ENCODE data around the gene PREX1. TPM values are rescaled to one million over a fixed set of nuclear protein-coding genes. Genes with fewer than 3 reads are reported as not detected.

PREX1 gene
- total RNA-seq, 1 experiment from 2014 or later, result 41.4 TPM

DNA sequence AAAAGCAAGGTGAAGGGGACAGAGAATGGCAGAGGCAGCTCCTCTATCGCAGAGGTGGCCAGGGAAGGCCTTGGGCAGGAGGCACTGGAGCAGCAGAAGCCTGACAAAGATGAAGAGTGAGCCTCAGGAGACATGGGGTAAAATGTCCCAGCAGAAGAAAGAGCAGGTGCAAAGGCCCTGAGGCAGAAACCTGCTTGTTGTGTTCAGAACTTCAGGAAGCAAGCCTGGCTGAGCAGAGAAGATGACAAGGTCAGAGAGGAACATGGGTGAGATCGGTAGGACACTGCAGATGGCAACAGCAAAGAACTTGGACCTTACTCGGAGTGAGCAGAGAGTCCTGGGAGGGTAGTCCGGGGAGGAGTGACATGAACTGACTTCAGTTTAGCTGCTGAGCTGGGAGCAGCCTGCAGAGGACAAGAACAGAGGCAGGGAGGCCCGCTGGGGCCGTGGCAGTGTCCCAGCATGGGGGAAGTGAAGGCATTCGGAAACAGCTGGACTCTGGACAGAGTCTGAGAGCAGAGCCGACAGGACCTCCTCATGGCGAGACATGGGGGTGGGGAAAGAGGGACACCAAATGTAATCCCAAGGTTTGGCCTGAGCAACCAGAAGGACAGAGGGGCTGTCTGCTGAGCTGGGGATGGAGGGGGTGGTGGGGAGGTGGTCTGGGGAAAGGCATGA is 106.3 kb downstream of the PREX1 start:
- no peak for DNase-seq (ENCODE audit: low read depth)
- in situ Hi-C loops (cut with HindIII; ENCODE audit: low pct_unique_long_range_greater_than_20kb, low sequenced_read_pairs), result no loop called here

DNA sequence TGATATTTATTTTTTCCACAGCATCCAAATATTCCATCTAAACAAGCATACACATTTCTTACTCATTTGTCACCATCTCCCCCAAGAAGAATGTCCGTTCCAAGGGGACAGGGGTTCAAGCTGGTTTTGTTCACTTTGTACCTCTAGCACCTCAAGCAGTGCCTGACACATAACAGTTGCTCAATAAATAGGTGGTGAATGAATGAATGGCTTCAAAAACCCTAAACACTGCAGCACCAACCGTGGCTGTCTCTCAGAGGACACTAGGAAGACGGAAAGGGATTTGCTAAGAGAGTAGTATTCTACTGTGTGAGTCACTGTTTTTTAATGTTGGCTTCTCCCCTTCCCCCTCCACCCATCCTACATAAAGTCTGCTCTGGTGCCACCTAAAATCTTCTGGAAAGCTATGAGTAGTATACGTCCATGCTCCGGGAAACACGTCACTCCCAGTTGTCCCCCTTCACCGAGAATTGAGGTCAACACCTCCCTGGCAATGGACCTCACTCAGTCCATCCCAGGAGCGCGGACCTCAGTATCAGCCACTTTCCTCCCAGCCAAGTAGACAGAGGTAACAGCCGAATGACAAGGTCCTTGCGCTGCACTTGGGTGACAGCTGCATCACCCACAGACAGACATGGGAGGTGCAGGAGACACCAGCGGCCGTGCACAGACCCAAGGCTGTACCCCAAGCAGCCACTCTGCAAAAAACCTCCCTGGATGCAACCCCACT is 107.4 kb downstream of the PREX1 start:
- no peak for DNase-seq (ENCODE audit: low read depth)
- in situ Hi-C loops (cut with HindIII; ENCODE audit: low pct_unique_long_range_greater_than_20kb, low sequenced_read_pairs), result no loop called here

DNA sequence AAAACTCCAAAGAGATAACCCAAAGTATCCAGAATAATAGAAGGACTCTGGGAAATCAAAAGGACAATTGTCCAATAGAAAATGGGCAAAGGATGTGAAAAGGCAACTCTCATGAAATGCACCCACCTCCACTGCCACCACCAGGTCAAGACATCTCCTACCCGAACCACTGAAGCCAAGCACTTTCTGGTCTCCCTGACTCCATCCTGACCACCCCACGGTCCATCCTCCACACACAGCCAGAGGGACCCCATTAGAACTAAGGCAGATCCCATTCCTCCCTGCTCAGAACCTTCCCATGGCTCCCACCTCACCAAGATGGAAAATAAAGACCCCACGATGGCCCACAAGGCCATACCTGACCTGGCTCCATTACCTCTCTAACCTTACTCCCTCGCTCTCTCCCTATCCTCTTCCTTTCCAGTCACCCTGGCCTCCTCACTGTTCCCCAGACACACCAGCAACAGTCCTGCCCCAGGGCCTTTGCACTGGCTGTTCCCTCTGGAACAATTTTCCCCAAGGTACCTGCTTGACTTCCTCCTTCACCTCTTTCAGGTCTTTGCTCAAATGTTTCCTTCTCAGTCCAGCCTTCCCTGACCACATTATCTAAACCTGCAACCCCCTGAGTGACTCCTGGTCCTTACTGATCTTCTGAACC is 108.1 kb downstream of the PREX1 start:
- DNase-seq (ENCODE audit: low read depth), result no peak
- in situ Hi-C loops (cut with HindIII; ENCODE audit: low pct_unique_long_range_greater_than_20kb, low sequenced_read_pairs), result no loop called here

DNA sequence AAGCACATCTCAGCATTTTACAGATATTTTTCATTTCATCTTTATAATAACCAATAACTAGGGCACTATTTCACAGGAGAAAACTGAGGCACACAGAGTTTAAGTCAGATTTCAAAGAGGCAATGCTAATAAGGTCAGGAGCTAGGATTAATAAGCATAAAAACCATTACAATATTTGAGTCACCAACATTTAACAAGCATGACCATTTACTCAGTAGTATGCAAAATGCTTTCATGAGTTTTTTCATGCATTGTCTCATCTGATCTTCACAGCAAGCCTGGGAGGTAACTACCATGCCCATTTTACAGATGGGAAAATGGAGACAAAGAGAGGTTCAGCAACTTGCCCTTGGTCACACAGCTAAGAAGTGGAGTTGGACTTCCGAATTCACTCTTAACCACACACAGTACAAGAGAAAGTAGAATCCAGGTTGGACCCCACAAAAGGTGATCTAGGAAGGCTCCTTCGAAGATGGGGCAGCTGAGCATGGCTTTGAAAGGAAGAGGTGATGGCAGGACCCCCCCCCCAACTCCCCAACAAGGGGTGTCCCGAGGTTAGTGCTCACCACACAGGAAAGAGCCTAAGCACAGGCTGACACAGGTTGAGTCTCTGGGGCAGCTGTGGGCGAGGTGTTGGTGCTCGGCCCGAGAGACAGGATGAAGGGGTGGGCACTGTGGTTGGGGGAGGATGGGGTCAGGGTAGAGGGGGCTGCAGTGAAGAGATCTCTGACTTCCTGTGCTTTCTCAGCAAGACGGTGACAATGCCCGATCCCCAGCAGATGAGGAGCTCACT is 108.8 kb downstream of the PREX1 start:
- DNase-seq (ENCODE audit: low read depth), result no peak
- in situ Hi-C loops (cut with HindIII; ENCODE audit: low pct_unique_long_range_greater_than_20kb, low sequenced_read_pairs), result no loop called here

DNA sequence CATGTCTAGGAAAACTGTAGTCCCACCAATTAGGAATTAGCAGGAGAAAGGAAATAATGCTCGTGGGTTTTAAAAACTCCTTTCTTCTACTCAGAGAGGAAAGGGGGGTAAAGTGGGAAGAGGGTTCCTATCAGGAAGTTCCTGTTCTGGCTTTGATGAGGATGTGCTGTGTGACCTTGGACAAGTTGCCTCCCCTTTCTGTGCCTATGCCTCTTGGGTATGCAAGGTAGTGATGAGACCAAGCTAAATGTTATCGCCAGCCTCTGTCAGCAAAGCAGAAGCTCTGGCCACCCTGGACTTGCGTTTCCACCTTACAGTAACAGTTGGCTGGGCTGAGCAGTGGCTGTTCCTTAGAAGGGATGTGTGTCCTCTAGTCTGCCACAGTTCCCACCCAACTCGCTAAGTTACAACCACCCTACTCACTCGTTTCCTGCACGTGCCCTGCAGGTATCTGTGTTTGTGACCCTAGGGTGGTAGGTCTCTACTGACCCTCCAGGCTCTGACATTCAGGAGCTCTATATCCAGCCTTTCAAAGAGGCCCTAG is 110.0 kb downstream of the PREX1 start:
- in situ Hi-C loops (cut with HindIII; ENCODE audit: low pct_unique_long_range_greater_than_20kb, low sequenced_read_pairs), result no loop called here
- no peak for DNase-seq (ENCODE audit: low read depth)

DNA sequence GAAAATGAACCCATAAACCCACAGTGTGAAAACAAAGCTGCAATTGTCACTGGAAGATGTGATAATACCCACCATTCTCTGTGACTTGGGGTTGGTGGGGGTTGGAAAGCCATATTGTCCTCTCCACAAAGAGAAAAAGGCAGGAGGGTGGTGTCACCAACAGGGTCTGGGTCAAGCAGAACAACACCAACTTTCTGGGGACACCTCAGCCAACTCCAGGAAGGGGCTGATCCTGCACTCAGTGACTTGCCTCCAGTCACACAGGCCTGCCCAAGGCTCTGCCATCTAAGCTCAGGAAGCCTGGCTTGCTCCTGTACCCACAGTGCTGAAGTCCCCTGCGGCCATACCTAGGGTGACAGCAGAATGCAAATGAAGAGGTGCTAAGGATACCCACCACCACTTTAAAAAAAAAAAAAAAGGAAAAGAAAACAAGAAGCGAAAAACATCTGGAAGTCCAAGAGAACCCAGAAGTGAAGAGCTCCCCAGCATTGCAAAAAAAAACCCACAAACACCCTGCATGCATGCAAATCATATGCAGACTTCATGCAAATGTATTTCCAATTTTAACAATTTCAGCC is 110.6 kb downstream of the PREX1 start:
- in situ Hi-C loops (cut with HindIII; ENCODE audit: low pct_unique_long_range_greater_than_20kb, low sequenced_read_pairs), result no loop called here
- DNase-seq (ENCODE audit: low read depth), result no peak

DNA sequence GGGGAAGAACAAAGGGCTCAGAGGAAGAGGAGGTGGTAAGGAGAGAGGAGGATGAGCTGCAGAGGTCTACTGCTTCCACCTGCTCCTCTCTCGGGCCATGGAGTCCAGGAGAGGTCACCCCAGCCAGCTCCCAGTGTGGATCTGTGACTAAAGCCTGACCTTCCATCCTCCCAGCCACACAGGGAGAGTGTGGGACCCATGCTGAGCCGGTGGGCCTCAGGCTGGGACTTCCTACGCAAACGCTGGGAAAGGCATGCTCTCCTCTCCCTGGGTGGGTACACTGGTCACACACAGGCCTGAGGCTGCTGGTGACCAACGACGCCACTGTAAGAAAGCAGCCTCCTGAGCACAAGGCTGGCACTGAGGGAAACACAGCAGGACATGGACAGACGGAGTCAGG is 111.3 kb downstream of the PREX1 start:
- in situ Hi-C loops (cut with HindIII; ENCODE audit: low pct_unique_long_range_greater_than_20kb, low sequenced_read_pairs), result no loop called here
- no peak for DNase-seq (ENCODE audit: low read depth)

DNA sequence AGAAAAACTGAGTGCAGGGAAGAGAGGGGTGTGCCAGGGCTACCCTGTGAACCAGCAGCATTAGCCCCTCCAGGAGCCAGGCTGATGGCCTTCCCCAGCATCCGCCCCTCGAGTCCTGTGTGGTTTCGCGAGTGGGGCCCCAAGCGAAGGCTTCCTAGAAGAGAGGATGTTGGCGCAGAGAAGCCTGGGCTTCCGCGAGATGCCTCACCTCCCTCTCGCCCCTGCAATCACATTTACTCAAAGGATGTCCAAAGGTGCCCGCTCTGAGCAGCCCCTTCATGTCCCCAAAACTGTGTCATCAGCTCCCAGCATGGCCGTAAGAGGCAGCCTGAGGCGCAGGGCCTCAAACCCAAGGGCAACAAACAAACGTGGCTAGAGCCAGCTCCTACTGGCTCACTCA is 111.7 kb downstream of the PREX1 start:
- in situ Hi-C loops (cut with HindIII; ENCODE audit: low pct_unique_long_range_greater_than_20kb, low sequenced_read_pairs), result no loop called here
- no peak for DNase-seq (ENCODE audit: low read depth)

DNA sequence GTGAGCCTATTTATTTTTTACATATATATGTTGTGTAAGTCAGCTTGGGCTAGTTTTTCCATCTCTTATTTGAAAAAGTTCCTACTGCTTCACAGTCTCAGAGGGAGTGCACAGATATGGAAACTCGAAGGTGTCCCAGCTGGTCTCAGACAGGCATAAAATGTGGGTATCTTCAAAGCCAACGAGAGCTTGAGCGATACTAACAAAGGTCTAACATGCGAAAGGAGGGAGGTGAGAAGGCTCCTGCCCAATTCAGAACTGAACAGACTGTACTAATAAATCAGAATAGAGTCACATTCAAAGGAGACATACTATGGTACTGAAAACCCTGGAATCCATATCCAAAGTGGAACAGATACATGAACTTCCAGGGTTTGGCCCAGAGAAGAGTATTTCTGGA is 113.0 kb downstream of the PREX1 start:
- in situ Hi-C loops (cut with HindIII; ENCODE audit: low pct_unique_long_range_greater_than_20kb, low sequenced_read_pairs), result no loop called here
- no peak for DNase-seq (ENCODE audit: low read depth)

DNA sequence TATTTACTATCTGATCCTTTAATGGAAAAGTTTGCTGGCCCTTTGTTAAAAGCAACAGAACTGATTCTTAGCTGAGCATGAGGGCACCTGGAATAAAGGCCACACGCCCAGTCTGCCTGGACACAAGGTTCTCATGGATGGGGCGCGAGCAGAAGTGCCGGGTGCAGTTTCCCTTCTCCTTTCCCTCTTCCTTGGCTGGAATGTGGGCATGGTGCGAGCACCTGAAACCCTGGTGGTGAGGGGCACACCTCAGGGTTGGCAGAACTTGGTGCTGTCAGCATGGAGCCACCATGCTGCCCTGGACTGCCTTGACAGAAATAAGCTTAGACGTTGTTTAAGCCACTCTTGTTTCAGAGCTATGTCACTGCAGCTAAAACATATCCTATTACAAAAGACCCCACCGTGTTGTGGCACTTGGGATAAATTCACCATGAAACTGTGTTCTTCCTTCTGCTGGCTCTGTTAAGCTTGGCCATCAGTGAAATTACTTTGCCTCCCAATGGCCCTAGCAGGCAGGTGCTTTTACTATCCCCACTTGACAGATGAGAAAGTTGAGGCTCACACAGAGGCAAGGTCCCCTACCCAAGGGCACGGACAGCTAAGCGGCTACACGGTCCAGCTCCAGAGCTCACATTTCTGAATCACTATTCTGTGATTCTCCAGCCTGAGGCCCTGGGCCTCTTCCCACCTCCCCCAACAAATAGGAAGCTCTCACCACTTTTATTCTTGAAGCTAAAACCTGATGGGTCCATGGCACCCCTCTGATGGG is 115.9 kb downstream of the PREX1 start:
- no peak for DNase-seq (ENCODE audit: low read depth)
- in situ Hi-C loops (cut with HindIII; ENCODE audit: low pct_unique_long_range_greater_than_20kb, low sequenced_read_pairs), result no loop called here

DNA sequence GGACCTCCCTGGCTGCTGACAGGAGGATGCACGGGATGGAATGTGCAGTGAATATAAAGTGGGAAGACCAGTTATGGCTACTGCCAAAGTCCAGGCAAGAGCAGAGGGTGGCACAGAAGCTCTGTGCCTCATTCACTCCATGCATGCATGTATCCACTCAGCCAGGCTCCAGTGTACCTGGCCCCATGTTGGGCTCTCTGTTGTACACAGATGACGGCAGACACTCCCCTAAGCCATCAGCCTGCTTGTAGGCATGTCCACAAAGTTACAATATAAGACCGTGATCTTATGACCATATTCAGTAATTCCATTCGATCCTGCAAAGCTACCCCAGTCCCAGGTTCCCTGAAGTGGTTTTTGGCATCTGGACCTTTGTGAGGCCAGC is 116.8 kb downstream of the PREX1 start:
- in situ Hi-C loops (cut with HindIII; ENCODE audit: low pct_unique_long_range_greater_than_20kb, low sequenced_read_pairs), result no loop called here
- no peak for DNase-seq (ENCODE audit: low read depth)

DNA sequence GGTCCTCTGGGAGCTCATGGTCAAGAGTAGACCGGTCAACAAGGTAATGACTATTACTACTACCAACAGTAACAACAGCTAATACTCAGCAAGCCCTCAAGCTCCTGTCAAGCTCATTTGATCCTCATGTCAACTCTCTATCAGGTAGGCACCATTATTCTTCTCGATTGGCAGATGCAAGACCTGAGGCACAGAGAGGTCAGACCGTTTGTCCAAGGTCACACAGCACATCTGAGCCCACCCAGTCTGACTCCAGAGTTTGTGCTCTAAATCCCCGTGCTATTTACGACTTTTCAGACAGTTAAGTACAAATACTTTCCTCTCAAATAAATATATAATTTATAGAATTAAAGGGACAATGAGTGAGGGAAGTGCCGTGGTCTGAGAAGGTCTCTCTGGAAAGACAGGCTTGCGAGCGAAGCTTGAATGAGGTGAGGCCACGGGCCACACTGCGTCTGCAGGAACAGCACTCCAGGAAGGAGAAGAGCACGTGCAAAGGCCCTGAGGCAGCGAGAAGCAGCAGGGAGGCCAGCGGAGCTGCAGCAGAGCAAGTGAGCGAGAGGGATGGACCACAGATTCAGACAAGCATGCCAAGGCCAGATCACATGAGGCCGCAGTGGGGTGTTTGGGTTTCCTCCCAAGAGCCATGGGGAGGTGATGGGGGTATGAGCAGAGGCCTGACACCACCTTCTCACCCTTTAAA is 117.3 kb downstream of the PREX1 start:
- in situ Hi-C loops (cut with HindIII; ENCODE audit: low pct_unique_long_range_greater_than_20kb, low sequenced_read_pairs), result no loop called here
- no peak for DNase-seq (ENCODE audit: low read depth)

DNA sequence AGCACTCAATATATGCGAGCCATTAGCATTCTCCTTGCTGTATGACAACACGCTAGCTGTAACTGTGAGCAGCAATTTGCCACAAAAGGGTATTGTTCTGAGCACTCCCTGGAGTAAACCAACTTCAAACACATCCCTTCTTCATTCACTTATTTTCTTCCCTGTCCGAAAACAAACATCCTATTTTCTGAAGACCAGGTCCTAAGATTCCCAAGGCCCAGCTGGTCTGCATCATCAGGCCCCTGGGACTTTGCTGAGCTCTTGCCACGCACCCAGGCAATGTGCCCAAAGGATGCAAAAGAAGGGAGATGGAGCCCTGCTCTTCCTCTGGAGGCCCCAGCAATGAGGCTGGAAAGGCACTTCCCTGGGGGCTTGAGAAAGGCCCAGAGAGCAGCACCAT is 118.1 kb downstream of the PREX1 start:
- in situ Hi-C loops (cut with HindIII; ENCODE audit: low pct_unique_long_range_greater_than_20kb, low sequenced_read_pairs), result no loop called here
- no peak for DNase-seq (ENCODE audit: low read depth)

DNA sequence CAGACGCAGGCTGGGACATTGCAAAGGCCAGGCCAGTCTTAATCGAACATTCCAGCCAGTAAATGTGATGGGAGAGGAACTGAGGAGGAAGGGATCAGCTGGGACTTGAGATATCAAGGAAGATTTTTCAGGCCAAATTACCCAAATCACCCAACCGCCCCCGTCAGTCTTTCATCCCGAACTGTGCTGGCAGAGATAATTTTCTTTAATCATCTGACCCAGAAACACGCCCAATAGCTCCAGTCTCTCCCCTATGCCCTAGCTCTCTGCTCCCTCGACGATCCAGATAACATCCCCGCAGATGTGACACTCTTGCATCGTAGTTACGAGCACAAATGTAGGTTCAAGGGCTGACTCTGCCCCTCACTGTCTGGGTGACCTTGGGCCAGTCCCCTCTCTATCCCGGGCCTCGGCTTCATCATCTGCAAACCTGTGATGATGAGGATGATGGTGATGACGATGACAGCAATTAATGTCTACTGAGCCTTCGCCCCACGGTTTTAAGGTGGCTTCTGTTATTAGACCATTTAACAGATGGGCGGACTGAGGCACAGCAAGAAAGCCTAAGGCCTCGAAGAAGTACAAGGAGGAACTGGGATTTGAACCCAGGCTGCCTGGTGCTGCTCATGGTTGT is 118.6 kb downstream of the PREX1 start:
- in situ Hi-C loops (cut with HindIII; ENCODE audit: low pct_unique_long_range_greater_than_20kb, low sequenced_read_pairs), result no loop called here
- no peak for DNase-seq (ENCODE audit: low read depth)

DNA sequence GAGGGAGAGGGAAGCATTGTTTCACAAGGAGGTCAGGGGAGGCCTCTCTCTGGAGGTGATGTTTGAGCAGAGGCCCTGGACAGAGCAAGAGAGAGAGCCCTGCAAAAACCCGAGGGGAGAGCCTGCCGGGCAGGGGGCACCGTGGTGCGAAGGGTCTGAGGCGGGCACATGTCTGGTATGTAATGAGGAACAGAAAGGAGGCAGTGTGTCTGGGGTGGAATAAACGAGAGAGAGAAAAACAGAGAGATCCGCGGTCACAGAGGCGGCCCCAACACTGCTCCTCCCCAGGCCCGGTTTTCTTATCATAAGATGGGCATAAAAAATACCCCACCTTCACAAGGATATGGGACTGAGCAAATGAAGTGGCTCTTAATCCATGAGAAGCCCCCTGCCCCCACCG is 119.2 kb downstream of the PREX1 start:
- in situ Hi-C loops (cut with HindIII; ENCODE audit: low pct_unique_long_range_greater_than_20kb, low sequenced_read_pairs), result no loop called here
- no peak for DNase-seq (ENCODE audit: low read depth)

DNA sequence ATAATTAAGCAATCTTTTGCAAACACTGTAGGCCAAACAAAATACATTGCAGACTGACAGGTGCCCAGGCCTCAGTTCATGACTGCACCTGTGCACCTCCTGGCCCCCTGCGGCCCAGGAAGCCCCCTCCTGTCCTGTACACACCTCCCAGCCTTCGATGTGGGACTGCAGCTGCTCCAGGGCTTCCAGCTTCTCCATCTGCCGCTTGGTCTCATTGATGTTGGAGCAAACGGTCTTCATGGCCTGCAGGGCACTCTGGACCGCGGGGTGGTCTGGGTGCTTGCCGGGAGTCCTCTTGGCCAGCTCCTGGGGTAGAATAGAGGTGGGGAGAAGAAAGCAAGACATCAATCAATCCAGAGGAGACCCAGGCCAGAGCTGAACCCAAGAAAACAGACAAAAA is 119.7 kb downstream of the PREX1 start:
- in situ Hi-C loops (cut with HindIII; ENCODE audit: low pct_unique_long_range_greater_than_20kb, low sequenced_read_pairs), result no loop called here
- DNase-seq (ENCODE audit: low read depth), result no peak
